ENCODE measurements around the gene MAP3K14.
A peak's percentile ranks its signal among the peaks of the same experiment; 100 is the strongest.

Gene MAP3K14

DNA sequence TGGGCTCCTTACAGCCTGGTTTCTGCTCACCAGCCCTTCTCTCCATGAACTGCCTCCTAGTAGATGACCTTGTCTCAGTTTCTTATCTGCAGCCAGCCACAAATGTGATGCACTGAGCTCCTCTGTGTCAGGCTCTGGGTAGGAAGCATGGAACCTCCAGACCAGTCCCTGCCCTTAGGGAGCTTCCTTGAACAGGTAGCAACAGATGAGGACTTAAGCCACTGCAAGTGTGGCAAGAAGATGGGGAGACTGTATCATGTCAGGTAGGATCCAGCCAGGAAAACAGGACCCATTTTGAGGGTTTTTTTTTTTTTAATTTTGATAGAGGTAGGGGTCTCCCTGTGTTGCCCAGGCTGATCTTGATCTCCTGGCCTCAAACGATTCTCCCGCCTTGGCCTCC, 5.3 kb upstream of the MAP3K14 start:
- TF ChIP-seq EZH2 (IDR thresholded peaks at IDR 0.05): no peak
- no peak for TF ChIP-seq POLR2AphosphoS5 (IDR thresholded peaks at IDR 0.05; ENCODE audit: borderline replicate concordance, low read depth, low read length)
- no peak for TF ChIP-seq FOXP2 (optimal IDR thresholded peaks at IDR 0.05; ENCODE audit: control extremely low read depth, extremely low read length, insufficient read depth)
- Histone ChIP-seq H3K36me3 (ENCODE audit: insufficient read depth, low read length) (no peaks in the 10 kb centered on the region), H3K27ac (no peak overlapping the region), H3K4me3 (no peak overlapping the region), H3K9ac (ENCODE audit: insufficient read length) (no peak overlapping the region), H3K9me3 (ENCODE audit: low read depth, low read length) (no peaks in the 10 kb centered on the region)
- no peak for DNase-seq (ENCODE audit: low read depth, low spot score)

DNA sequence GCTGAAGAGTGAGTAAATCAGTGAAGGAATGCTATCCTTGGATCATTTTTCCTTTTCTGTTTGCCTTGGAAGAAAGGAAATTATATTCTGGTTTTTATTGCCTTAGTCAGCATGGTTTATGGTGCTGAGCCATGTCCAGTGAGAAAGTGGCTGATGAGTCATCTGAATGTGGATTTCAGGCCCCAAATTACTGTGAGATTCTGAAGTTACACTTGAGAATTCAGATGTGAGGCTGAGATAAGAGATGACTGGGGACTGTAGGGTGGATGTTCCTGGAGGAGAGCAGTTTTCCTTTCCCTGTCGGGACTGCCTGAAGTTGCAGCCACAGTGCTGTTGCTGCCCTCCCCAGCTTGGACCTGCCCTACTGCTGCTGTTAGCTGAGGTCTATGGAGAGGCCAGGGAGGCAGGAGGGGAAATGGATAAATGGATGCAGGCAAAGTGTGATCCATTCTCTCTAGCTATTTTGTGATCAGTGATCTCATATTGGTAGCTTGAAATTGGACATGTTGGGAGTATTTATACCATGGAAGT, 4.2 kb upstream of the MAP3K14 start:
- Histone ChIP-seq H3K27ac (no peak overlapping the region), H3K36me3 (ENCODE audit: insufficient read depth, low read length) (no peaks in the 10 kb centered on the region), H3K9me3 (ENCODE audit: low read depth, low read length) (no peaks in the 10 kb centered on the region), H3K4me3 (no peak overlapping the region), H3K9ac (ENCODE audit: insufficient read length) (no peak overlapping the region)
- no peak for DNase-seq (ENCODE audit: low read depth, low spot score)
- TF ChIP-seq POLR2AphosphoS5 (IDR thresholded peaks at IDR 0.05; ENCODE audit: borderline replicate concordance, low read depth, low read length): no peak
- no peak for TF ChIP-seq FOXP2 (optimal IDR thresholded peaks at IDR 0.05; ENCODE audit: control extremely low read depth, extremely low read length, insufficient read depth)
- TF ChIP-seq EZH2 (IDR thresholded peaks at IDR 0.05): no peak

DNA sequence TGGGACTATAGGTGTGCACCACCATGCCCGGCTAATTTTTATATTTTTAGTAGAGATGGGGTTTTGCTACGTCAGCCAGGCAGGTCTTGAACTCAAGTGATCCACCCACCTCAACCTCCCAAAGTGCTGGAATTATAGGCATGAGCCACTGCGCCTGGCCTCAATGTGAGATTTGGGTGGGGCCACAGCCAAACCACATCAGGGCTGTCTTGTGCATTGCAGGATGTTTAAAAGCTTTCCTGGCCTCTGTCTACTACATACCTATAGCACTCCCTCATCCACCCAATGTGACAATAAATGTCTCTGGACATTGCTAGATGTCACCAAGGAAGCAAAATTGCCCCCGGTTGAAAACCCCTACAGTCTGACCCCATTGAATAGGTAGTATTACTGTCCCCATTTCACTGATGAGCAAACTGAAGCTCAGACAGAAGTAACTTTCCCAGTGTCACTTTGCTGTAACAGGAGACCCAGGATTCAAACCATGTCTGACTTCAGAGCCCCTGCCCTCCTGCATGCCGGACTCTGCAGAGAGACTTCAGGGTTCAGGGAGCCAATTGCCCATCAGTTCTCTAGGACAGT, 3.6 kb upstream of the MAP3K14 start:
- no peaks in the 10 kb centered on the region for H3K9me3 ChIP-seq (ENCODE audit: low read depth, low read length)
- DNase-seq (ENCODE audit: low read depth, low spot score): no peak
- H3K36me3 ChIP-seq (ENCODE audit: insufficient read depth, low read length): no peaks in the 10 kb centered on the region
- no peak overlapping the region for H3K4me3 ChIP-seq
- H3K27ac ChIP-seq: no peak overlapping the region
- H3K9ac ChIP-seq (ENCODE audit: insufficient read length): no peak overlapping the region
- no peak for TF ChIP-seq POLR2AphosphoS5 (IDR thresholded peaks at IDR 0.05; ENCODE audit: borderline replicate concordance, low read depth, low read length)
- TF ChIP-seq FOXP2 (optimal IDR thresholded peaks at IDR 0.05; ENCODE audit: control extremely low read depth, extremely low read length, insufficient read depth): no peak
- no peak for TF ChIP-seq EZH2 (IDR thresholded peaks at IDR 0.05)

DNA sequence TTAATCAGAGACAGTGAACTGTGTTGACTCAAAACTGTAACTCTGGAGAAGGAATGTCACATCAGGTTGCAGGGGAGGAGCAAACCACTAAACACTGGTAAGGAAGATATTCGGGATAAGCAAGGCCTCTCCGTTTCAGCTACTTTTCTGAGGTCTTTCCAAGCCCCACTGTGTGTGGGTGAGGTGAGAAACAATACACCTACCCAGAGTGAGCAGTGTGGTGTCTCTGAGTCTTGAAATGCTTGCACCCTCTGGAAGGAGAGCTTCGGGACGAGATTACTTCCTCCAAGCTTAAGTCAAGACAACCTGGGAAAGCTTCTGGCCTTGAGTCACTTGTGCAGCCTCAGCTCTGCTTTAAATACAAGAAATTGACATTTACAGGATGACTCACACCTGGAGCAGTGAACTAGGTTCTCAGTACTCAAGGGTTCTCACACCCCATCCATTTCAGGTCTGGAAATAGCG, 2.5 kb upstream of the MAP3K14 start:
- no peak for DNase-seq (ENCODE audit: low read depth, low spot score)
- H3K9ac ChIP-seq (ENCODE audit: insufficient read length): no peak overlapping the region
- no peak overlapping the region for H3K27ac ChIP-seq

DNA sequence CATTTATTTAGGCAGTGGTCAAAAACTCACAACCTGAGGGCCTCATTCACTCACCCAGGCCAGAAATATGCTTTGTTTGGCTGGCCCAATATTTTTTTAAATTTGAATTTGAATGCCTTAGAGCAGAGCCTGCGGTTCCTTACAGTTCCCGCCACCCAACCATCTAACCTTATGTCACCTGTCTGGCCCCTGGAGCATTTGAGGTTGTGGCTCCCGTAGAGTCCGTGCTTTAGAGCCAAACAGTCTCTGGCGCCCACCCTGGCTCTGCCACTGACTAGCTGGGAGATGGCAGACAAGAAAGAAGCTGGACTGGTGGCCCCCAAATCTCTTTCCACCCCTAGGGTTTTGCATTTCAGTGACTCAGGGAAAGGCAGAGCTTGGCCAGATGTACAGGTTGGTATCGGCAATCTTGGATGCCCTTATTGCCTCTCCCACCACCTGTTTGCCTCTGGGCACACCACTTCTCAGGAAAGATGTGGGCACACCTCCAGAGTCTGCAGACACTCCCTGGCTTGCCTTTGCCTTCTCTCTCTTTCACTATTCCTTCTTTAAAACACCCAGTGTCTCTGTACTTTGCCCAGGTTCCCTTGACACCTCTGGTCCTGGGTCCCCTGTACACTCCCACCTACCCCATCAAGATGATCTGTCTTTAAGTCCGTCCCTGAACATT, 1.9 kb upstream of the MAP3K14 start:
- DNase-seq (ENCODE audit: low read depth, low spot score): no peak
- Histone ChIP-seq H3K27ac (no peak overlapping the region), H3K36me3 (ENCODE audit: insufficient read depth, low read length) (no peaks in the 10 kb centered on the region), H3K9ac (ENCODE audit: insufficient read length) (no peak overlapping the region), H3K4me3 (no peak overlapping the region), H3K9me3 (ENCODE audit: low read depth, low read length) (no peaks in the 10 kb centered on the region)
- TF ChIP-seq FOXP2 (optimal IDR thresholded peaks at IDR 0.05; ENCODE audit: control extremely low read depth, extremely low read length, insufficient read depth) (no peak), POLR2AphosphoS5 (IDR thresholded peaks at IDR 0.05; ENCODE audit: borderline replicate concordance, low read depth, low read length) (no peak), EZH2 (IDR thresholded peaks at IDR 0.05) (no peak)

More for the DNA sequence above, 2.5 kb upstream of the MAP3K14 start:
- Histone ChIP-seq H3K9me3 (ENCODE audit: low read depth, low read length) (no peaks in the 10 kb centered on the region), H3K36me3 (ENCODE audit: insufficient read depth, low read length) (no peaks in the 10 kb centered on the region), H3K4me3 (no peak overlapping the region)
- TF ChIP-seq POLR2AphosphoS5 (IDR thresholded peaks at IDR 0.05; ENCODE audit: borderline replicate concordance, low read depth, low read length) (no peak), FOXP2 (optimal IDR thresholded peaks at IDR 0.05; ENCODE audit: control extremely low read depth, extremely low read length, insufficient read depth) (no peak), EZH2 (IDR thresholded peaks at IDR 0.05) (no peak)

DNA sequence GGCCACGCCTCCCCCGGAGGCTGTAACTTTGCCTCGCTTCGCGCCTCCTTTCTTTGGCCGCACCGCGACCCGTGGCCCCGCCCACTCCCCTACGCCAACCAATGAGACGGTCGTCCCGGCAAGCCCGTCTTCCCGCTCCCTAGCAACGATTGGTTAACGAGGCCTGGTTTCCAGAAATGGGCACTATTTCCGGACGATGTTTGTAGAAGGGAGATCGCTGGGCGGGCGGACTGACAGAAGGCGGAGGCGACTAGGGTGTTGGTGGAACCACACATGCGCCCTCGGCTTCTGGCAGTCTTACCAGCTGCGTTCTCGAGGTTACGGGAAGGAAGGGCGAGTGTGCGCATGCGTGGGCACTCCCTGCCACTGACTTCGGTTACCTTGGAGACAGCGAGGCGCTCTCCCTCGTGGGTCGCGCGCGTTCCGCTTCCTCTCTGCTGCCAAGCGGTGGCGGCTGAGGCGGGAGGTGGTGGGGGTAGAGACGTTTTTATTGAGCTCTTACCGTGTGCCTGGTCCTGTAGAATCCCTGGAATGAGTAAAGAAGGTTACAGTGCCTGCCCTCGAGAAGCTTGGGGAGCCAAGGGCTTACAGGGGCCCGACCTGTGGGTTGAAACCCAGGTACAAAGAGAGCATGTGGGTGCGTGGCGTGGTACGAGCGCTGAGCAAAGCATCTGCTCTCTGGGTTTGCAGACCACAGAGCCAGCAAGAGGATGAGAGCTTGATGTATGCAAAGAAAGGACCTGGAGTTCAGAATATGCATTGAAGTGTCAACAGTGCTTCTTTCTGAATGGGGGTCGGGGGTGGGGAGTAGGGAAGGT, 500 bp upstream of the MAP3K14 start:
- Histone ChIP-seq H3K9me3 (ENCODE audit: low read depth, low read length) (no peaks in the 10 kb centered on the region), H3K27ac (no peak overlapping the region), H3K4me3 (peak overlapping the region; percentile 92), H3K36me3 (ENCODE audit: insufficient read depth, low read length) (no peaks in the 10 kb centered on the region), H3K9ac (ENCODE audit: insufficient read length) (peak overlapping the region; percentile 82)
- DNase-seq (ENCODE audit: low read depth, low spot score): peak; percentile 100
- TF ChIP-seq POLR2AphosphoS5 (IDR thresholded peaks at IDR 0.05; ENCODE audit: borderline replicate concordance, low read depth, low read length) (peak; percentile 88; the same call in 1 of the 2 replicates), FOXP2 (optimal IDR thresholded peaks at IDR 0.05; ENCODE audit: control extremely low read depth, extremely low read length, insufficient read depth) (no peak), EZH2 (IDR thresholded peaks at IDR 0.05) (no peak)

DNA sequence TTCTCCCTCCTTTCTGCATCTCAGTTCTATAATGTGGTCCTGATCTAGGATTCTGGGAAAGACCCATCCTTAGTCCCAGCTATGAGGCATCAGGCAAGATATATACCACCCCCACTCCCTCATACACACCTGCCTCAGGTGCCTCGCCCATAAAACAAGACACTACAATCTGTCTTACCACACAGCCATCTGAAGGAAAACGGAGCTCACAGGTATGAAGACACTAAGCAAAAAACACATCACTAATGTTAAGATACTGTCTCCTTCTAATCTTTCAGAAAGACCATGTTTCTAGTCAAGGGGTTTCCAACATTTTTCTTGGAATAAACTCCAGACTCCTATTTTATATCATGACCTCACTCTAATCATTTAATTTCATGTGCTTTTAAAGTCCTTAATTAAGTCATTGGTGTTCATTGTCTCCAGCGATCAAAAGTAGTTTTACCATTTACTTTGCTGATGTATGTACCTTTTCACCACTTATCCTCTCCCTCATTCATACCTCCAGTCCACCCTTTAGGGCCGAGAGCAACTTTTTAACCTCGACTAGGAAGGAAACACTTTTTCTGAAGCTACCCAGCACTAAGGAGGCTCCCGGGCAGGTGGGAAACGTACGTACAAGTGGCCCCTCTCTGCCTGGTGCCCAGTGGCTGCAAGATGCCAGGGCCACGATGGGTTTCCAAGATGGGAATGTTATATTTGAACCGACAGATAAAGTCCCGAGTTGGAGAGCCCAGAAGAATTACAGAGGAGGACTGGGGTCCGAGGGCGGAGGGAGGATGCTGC, 979 bp downstream of the MAP3K14 start:
- Histone ChIP-seq H3K9me3 (ENCODE audit: low read depth, low read length) (no peaks in the 10 kb centered on the region), H3K4me3 (peak overlapping the region; percentile 92), H3K27ac (no peak overlapping the region), H3K9ac (ENCODE audit: insufficient read length) (peak overlapping the region; percentile 74), H3K36me3 (ENCODE audit: insufficient read depth, low read length) (no peaks in the 10 kb centered on the region)
- DNase-seq (ENCODE audit: low read depth, low spot score): no peak
- no peak for TF ChIP-seq POLR2AphosphoS5 (IDR thresholded peaks at IDR 0.05; ENCODE audit: borderline replicate concordance, low read depth, low read length)
- TF ChIP-seq EZH2 (IDR thresholded peaks at IDR 0.05): no peak
- TF ChIP-seq FOXP2 (optimal IDR thresholded peaks at IDR 0.05; ENCODE audit: control extremely low read depth, extremely low read length, insufficient read depth): no peak

Data from SK-N-MC (cell line).